ENCODE results near the gene SCARB1.

SCARB1 gene

DNA sequence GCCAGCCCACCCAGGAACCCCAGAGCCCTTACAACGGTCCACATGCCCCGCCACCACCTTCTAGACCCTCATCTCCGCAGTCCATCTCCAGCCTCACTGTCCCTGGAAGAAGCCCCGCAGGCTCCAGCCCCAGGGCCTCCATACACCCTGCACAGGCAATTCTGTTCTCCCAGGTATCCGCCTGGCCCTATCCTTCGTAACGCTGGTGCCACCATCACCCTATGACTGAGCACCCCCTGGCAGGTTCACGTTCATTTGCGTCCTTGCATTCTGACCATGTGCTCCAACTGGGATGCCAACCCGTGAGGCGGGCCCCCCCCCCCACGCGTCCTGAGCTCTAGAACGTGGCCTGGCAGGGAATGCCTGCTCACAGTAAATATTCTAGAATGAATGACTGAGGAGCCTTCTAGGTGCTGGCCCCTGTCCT, 675 bp upstream of the SCARB1 start:
- no peak for DNase-seq (ENCODE audit: low read depth in 2 of 2)

DNA sequence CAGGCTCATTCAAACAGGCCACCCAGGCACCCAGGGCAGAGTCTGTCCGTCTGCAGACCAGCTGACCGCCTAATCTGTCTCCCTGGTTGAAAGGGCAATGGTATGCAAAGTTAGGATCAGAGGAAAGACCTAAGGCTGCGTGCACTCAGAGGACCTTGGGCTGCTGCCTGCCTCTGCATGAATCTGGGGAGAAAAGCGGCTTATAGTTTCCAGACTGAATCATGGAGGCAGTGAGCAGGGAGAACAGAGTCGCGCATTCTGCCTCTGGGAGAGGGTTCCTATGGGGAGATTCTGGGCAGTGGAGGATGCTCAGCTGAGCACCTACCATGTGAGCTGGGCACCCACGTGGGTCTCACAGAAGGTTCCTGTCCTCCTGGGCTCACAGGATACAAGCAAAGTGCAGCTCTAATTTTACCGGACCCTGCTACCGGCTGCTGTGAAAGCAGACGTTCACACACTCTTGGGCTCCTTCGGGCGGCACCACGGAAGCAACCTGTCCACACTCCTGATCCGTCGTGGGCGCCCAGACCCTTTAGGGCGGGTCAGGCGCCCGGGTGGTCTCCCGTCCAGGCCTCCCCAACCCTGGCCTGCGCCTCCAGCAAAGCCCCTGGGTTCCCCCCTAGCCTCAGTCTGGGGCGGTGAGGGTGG, 772 bp downstream of the SCARB1 start:
- no peak for DNase-seq (ENCODE audit: low read depth in 2 of 2)

DNA sequence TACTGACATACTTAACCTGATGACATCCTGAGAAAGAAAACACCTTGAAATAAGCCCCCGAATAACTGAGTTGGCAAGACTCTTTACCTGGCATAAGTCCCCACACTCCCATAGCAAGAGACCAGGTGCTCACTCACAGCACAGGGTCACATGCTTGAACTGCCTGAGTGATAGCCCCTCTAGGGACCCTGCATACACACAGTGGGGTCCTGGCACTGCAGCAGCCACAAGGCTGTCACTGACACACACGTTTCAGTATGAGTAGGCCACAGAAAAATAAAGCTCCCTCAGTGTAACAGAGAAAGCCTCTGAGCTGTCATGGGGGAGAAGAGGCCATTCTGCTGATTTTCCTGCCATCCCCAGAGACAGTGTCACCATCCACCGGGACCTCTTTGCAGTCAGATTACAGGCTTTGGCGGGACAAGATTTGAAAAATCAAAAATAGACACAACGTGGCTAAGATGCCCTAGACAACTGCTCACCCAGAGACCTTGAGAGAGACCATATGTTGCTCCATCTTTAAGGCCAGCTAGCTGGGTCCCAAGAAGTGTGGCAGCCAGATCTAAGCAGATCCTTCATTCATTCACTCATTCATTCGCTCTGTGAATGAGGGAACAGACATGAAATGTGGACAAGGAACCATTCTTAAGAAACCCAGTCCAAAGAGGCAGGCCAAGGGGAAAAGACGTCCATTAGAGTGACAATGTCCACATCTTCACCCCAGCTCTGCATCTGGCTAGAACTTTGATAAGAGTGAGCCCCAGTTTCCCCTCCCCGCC, 1.6 kb downstream of the SCARB1 start:
- no peak for DNase-seq (ENCODE audit: low read depth in 2 of 2)

DNA sequence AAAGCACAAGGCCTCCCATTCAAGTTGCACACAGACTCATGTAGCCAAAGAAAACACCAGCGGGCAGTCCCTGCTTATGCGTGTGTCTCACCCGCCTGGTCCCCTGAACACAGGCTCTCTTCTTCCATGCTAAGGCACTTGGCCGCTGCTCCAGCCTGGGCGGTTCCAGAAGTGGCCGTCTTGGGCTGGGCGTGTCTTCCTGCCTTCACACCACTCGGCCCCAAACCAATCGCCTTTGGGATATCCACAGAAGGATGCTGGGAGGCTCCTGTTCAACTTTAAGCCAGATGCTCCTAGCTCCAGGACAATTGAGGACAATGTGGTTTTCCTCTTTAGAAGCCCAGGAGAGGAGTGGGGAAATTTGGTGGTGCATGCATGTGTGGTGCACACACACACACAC, 2.2 kb downstream of the SCARB1 start:
- DNase-seq (ENCODE audit: low read depth in 2 of 2), result no peak

DNA sequence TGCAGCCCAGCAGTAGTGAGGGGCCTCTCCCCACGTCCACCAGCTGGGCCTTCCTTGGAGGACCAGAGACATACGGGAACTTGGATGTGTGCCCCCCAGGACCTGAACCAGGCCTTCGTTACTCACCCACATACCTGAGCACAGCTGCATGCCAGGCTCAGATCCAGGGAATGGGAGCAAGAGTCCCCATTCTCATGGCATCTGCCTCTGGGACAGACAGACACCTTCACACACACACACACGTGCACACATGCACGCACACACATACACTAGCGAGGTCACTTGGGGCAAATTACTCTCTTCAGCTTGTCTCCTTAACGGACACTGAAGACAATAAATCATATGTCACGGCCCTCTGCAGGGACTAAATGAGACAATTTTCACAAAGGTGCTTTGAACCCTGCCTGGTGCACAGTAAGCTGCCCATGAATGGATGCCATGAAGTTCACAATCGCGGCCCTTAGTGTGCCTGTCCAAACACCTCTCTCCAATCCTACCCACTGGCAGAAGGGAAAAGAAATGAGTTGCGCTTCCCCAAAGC, 5.7 kb downstream of the SCARB1 start:
- DNase-seq (ENCODE audit: low read depth in 2 of 2), result no peak

DNA sequence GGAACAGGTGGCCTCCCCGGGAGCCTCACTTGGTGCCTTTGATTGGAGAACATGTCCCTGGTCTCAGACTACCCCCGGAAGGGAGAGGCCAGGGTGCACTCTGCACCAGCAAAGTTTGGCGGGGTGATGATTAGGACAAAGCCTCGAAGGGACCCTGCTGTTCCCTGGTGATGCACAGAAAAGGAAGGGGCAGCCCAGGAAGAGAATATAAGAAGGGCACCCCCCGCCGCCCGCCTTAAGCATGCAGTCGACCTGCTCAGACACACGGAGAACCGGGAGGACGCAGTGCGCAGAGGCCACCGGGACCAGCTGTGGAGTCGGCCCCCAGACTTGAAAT, 6.9 kb downstream of the SCARB1 start:
- DNase-seq (ENCODE audit: low read depth in 2 of 2), result no peak

DNA sequence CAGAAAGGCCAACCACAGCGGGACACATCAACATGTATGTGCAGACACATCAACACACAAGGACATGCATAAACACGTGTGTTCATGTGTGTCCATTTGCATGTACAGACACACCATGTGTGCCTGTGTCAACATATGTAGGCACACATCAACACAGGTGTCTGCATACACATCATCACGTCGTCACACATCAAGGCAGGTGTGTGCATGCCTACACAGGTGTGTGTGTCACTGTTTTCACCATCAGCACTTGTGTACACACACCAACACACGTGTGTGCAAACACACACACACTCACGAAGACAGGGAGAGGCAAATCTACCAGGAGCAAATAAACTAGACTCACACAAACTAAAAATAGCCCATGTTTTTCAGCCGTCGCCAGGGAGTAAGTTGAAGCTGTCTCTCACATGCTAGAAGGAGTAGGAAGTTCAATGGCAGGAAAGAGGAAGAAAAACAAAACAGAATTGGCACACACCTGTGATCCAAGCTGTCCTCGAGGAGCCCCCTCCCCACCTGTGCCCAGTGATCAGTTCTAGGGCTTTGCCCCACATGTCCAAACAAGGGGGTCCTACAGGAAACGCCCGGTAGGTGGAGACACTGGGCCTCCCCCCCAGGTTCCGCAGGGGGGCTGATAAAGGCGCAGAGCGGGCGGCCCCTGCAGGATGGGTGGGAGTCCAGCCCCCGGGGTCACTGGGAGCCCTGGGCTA, 7.4 kb downstream of the SCARB1 start:
- DNase-seq (ENCODE audit: low read depth in 2 of 2), result no peak

DNA sequence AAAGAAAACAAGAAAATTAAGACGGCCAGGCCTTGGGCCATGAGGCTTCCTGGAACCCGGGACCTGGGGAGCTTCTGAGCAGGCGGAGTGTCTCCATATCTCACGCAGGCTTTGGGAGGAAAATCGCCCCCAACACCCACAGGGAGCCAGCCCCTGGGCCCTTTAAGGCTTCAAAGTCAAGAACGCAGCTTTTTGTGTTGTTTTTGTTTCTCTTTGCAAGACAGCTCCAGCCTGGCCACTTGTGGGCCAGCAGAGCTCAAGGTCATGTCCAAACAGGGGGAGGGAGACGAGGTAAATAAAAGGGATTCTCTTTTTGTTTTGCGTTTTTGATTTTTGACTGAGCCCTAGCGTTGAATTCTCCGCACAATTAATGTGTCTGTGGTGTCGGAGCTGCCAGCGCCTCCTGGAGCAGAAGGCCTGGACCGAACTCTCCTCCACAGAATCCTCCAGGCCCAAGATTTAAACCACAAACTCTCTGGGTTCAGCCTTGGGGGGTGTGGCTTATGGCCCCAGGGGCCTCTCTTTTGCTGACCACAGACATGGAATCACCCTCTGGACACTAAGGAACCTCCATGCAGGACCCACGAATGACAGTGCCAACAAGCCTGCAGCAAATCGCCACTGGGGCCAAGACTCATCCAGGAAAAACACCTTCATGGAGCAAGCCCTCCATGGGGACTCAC, 8.2 kb downstream of the SCARB1 start:
- no peak for DNase-seq (ENCODE audit: low read depth in 2 of 2)

DNA sequence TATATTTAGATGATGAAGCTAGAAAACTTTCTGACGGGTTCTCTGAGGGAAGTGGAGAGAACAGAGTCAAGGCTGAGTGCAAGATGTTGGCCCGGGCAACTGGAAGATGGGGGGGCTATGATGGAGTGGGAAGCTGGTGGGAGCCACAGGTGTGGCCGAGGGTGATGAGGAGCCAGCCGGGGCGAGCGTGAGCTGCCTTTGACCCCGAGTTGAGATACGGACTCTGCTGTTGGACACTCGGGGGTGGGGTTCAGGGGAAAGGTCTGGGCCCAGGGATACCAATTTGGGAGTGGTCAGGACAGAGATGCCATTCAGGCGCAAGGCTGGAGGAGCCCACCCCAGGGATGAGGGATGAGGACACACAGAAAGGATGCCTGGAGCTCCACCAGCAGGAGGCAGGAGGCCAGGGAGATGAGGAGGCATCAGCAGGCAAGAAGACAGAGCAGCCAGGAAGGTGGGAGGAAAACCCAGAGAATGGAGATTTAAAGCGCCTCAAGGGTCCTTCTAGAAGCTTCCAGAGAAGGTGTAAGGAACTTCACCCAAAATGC, 9.0 kb downstream of the SCARB1 start:
- no peak for DNase-seq (ENCODE audit: low read depth in 2 of 2)

DNA sequence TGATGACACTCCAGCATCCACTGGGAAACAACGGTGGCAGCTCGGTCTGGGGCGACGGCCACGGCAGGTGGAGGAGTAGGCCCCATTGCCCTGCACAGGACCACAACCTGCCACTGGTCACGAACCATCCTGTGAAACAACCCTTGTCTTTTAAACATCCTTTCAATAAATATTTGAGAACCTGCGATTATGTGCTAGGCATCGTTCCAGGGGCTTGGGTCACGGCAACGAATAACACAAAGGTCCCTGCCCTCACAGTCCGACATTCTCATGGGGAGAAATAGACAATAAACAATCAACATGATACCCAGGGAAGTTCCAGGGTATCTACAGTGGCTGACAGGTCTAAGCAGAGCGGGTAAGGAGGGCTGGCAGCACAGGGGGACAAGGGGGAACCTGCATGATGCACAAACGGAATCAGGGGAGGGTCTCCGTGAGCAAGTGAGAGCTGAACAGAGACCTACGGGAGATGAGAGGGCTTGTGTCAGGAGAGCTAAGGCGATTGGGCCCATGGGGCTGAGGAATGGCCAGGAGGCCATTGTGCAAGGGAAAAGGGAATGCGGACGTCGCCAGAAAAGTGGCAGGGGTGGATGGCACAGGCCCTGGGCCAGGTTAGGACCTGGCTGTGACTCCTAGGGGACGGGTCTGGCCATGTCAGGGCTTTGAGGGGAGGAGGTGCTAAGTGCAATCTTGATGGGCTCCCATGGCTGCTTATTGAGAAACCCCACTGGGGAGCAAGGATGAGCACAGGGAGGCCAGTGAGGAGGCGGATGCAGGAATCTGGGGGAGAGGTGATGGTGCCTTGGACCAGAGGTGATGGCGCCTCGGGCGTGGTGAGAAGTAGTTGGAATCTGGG, 9.7 kb downstream of the SCARB1 start:
- no peak for DNase-seq (ENCODE audit: low read depth in 2 of 2)

DNA sequence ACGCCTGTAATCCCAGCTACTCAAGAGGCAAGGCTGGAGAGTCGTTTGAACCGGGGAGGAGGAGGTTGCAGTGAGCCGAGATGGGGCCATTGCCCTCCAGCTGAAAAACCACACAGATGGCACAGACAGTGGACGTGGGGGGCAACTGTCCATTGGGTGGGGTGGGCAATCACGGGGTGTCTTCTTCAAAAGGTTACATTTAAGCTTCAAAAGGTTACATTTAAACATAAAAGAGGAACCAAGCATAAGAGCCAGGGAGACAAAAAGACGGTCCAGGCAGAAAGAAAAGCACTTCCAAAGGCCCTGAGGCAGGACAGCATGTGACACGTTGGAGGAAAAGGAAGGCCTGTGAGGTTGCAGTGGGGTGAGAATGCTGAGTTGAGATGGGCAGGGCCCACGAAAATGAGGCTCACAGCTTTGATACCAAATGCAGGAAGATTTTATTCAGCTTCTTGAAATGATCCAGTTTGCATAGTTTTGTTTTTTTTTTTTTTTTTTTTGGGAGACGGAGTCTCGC, 10.7 kb downstream of the SCARB1 start:
- no peak for DNase-seq (ENCODE audit: low read depth in 2 of 2)

DNA sequence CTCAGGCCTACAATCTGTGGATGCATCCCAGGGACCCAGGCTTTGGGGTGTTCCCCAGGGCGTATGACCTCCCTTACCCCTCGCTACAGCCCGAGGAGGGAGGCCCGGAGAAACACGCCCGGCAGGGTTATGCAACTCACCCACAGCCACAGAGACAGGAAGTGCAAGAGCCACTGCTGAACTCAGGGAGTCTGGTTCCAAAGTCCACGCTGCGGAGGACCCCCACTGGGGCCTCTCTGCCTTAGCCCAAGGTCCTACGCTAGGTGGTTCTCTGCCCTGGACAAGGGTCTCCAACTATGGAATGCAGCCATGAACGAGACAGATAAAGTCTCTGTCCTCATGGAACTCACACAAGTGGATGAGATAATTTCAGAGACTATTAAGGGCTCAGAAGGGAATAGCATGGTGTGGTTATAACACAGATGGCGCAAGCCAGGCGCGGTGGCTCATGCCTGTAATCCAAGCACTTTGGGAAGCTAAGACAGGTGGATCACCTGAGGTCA, 11.3 kb downstream of the SCARB1 start:
- DNase-seq (ENCODE audit: low read depth in 2 of 2), result no peak

DNA sequence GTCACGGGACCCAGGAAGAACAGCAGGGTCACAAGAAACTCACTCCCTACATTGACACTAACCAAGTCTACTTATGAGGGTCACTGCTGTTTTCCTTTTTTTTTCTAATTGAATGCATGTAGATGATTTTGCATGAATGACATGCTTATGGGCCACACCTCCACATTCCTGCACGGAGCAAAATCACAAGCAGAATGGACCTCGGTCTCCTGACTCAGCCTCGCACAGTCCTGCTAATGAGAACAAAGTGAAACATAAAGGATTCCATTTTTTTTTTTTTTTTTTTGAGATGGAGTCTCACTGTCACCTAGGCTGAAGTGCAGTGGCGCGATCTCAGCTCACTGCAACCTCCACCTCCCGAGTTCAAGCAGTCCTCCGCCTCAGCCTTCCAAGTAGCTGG, 12.3 kb downstream of the SCARB1 start:
- DNase-seq (ENCODE audit: low read depth in 2 of 2), result no peak

DNA sequence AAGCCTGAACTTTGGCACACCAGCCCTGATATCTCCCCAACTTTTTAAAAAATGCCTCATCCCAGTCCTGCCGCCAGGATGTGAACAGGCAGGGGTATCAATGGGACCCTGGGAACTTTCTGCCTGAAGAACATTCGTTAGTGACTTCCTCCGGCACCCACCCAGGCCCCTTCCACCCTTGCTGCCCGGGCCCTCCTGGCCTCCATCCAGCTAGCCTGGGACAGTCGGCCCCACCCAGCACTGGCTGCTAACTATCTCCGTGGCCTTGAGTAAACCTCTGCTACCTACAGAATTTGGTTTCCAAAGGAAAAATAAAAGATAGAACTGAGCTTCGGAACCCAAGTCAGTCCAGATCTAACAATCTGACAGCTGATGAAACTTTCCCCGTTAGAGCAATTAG, 14.3 kb downstream of the SCARB1 start:
- DNase-seq (ENCODE audit: low read depth in 2 of 2), result no peak

DNA sequence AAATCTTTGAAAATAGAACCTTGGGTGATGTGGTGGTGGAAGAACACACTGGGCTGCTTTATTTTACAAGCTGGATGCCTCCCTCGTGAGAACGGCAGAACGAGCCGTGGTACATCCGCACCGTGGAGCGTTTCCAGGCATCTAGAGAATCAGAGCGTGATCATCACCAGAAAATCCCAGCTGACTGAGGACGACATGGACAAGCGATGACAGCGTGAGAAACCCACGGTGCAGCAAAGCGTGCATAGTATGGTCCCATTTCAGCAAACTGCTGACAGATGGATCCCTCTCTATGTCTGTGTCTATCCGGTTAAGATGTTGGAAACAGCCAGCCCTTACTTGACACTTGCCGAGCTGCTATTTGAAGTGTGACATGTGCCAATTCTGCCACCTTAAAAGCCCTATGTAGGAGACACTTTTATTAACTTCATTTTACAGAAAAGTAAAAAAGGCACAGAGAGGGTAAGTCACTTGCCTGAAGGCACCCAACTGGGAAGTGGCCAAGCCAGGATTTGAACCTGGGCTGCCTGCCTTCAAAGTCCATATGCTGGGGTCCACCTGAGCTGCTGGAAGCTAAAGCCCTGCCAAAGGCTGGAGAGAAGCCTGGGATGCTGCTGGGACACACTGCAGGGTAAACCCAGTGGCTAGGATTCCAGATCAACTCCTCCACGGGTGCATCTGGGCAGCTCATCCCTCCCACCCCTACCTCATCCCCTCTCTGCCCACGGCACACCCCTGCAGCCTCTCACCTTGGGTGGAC, 14.9 kb downstream of the SCARB1 start:
- no peak for DNase-seq (ENCODE audit: low read depth in 2 of 2)

DNA sequence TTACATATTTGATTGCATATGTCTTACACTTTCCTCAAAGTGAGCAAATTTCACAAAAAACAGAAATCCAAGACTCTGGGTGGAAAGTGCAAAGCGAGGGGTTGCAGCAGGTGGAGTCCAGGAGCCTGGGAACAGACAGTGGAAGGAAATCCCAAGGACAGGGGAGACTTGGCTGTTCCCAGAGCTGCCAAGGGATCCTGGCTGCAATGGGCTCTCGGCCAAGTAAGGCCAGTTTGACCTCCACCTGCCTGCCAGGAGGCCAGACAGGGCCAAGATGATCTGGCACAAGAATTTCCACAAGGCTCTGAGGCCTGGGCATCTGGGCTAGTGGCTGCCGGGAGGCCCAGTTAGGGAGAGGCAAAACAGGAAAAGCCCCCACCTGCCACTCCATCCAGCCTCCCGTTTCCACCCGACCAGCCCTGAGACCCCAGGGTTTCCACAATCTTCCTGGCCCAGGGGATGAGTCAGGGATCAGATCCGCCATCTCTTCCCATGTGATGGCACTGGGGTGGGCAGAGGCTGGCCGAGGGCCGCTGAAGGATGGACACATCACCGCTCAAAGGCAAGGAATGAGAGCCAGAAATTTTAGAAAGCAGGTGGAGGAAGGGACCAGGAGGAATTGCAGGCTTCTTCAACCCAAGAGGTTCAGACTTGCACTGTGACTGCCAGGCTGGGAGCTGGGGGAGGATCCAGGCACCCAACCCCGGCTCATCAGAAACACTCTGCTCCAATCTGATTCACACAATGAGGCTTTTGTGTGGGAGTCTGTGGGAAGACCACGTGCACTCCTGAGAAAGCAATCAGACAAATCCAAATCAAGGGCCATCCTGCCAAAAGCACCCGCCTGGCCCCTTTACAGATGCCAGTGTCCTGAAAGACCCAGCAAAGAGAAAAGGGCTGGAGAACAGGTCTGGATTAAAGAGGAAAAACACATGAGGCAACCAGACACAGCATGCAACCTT, 16.3 kb downstream of the SCARB1 start:
- no peak for DNase-seq (ENCODE audit: low read depth in 2 of 2)

DNA sequence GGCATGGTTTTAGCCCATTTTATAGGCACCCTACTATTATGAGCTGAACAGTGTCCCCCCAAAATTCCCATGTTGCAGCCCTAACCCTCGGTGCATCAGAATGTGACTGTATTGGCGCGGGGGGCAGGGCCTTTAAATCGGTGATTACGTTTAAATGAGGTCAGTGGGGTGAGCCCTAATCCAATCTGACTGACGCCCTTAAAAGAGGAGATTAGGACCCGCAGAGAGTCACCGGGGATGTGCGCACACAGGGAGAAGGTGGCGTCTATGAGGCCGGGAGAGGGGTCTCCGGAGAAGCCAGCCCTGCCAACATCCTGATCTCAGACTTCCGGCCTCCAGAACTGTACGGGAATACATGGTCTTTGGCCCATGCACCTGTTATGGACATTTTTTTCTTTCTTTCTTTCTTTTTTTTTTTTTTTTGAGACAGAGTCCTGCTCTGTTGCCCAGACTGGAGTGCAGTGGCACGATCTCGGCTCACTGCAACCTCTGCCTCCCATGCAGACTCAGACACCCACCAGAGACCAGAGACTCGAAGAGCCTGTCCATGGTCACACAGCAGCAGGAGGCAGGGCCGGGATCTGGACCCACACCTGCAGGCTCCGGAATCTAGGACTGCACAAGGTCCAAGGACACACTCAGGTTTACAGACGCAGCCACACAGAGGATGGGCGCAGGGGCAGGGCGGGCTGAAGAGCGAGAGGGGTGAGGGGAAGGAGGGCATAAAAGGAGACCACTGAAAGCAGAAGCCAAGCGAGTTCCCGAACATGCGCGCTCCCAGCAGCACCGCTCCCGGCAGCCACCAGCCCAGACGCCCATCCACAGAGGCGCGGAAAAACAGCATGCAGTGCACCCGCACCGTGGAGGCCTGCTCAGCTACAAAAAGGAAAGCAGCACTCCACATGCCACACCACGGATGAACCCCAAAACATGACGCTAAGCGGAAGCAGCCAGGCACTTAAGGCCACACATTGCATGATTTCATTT, 19.0 kb downstream of the SCARB1 start:
- no peak for DNase-seq (ENCODE audit: low read depth in 2 of 2)
